C4-2B (cell line): ENCODE data around the gene EIF2AK2.

Experiments
- H3K27ac ChIP-seq: fragments of 450-650 bp; 2 replicates; pipeline ENCODE4 v1.5.1; 2017
- CTCF ChIP-seq: fragments of 450-650 bp; conservative IDR thresholded peaks from 2 replicates; pipeline ENCODE4 v1.5.1; 2017; ENCODE audit warnings: mild to moderate bottlenecking
- ZFX ChIP-seq: fragments of 450-650 bp; IDR thresholded peaks from 2 replicates; pipeline ENCODE4 v1.6.1; 2017

EIF2AK2 gene

GRCh38 chr2:37119157-37119556 is 37.6 kb downstream of the EIF2AK2 start:
- H3K27ac ChIP-seq = no peak overlapping the region
- TF ChIP-seq ZFX (no peak), CTCF (no peak)

- no peak overlapping the region for H3K27ac ChIP-seq
- no peak for TF ChIP-seq ZFX
These were observed 39.2 kb downstream of the EIF2AK2 start for GRCh38 chr2:37117566-37117965.

- no peak overlapping the region for H3K27ac ChIP-seq
- TF ChIP-seq ZFX (no peak), CTCF (no peak)
These were observed 44.8 kb downstream of the EIF2AK2 start for GRCh38 chr2:37111958-37112357.

- H3K27ac ChIP-seq = no peak overlapping the region
- TF ChIP-seq CTCF (no peak), ZFX (no peak)
These were observed 46.2 kb downstream of the EIF2AK2 start for GRCh38 chr2:37110306-37111212.

GRCh38 chr2:37109523-37109922 is 47.3 kb downstream of the EIF2AK2 start:
- no peak overlapping the region for H3K27ac ChIP-seq
- no peak for TF ChIP-seq ZFX
- no peak for TF ChIP-seq CTCF

- H3K27ac ChIP-seq = no peak overlapping the region
- TF ChIP-seq CTCF (no peak), ZFX (no peak)
These were observed 51.6 kb downstream of the EIF2AK2 start for GRCh38 chr2:37105150-37105549.

GRCh38 chr2:37104178-37104577 is 52.6 kb downstream of the EIF2AK2 start:
- TF ChIP-seq ZFX (no peak), CTCF (no peak)
- H3K27ac ChIP-seq = no peak overlapping the region

- TF ChIP-seq ZFX = no peak
- no peak for TF ChIP-seq CTCF
- H3K27ac ChIP-seq = no peak overlapping the region
These were observed 54.2 kb downstream of the EIF2AK2 start for GRCh38 chr2:37102588-37102987.
